HEK293 (cell line): Measurements from ENCODE around the gene TMIGD1.

ENCODE experiments used
- CTCF ChIA-PET: fragments of 350-600 bp; formaldehyde crosslinking; extraction: SDS; loops from one replicate; lab custom pipeline; 2021; ENCODE audit warnings: antibody characterized with exemption; lab: Yijun Ruan, JAX
- POLR2A ChIA-PET: fragments of 300-600 bp; formaldehyde crosslinking; extraction: SDS; loops from one replicate; lab custom pipeline; 2020; ENCODE audit warnings: antibody characterized with exemption, inconsistent platforms; lab: Yijun Ruan, JAX
- H3K27ac ChIP-seq: fragments of 200-500 bp; sonication (Bioruptor generic); 2 replicates; pipeline ENCODE4 v1.5.1; 2014; ENCODE audit warnings: low read depth, low read length, control low read depth, inconsistent platforms; ENCODE audit errors: extremely low read depth
- H3K36me3 ChIP-seq, 2 experiments: fragments of 200-500 bp in 1 of 2; sonication (Bioruptor generic) in 1 of 2; 1 replicate in 1 of 2; 2 replicates in 1 of 2; pipeline ENCODE4 v1.5.1; 2014 to 2017; ENCODE audit warnings: inconsistent platforms in 2 of 2, low read length in 2 of 2; ENCODE audit not compliant: control insufficient read depth in 2 of 2, insufficient read depth in 1 of 2
- H3K4me1 ChIP-seq: fragments of 200-500 bp; sonication (Bioruptor generic); 2 replicates; pipeline ENCODE4 v1.5.1; 2014; ENCODE audit warnings: mild to moderate bottlenecking, low read length, inconsistent platforms; ENCODE audit not compliant: control insufficient read depth, insufficient read depth
- H3K4me3 ChIP-seq: 2 replicates; pipeline ENCODE4 v1.5.1; 2011; ENCODE audit warnings: low read depth, mild to moderate bottlenecking, control low read depth, low read length, moderate library complexity
- H3K9me3 ChIP-seq: fragments of 200-500 bp; sonication (Bioruptor generic); 2 replicates; pipeline ENCODE4 v1.5.1; 2014; ENCODE audit warnings: low read depth, low read length, inconsistent platforms; ENCODE audit not compliant: control insufficient read depth, insufficient read depth
- GLI2 ChIP-seq: fragments of 450-650 bp; formaldehyde crosslinking; IDR thresholded peaks from 2 replicates; pipeline ENCODE4; 2017; ENCODE audit warnings: missing biosample characterization, missing genetic modification characterization, low read depth, borderline replicate concordance
- RBAK ChIP-seq: fragments of 450-650 bp; formaldehyde crosslinking; IDR thresholded peaks from 2 replicates; pipeline ENCODE4 v1.5.1; 2016; ENCODE audit warnings: missing biosample characterization, missing genetic modification characterization
- SETDB1 ChIP-seq: IDR thresholded peaks from one replicate; pipeline ENCODE4 v1.6.1; 2017; ENCODE audit warnings: mild to moderate bottlenecking, low read length, moderate library complexity, mixed read lengths; ENCODE audit not compliant: insufficient read length
- SP2 ChIP-seq: fragments of 450-650 bp; formaldehyde crosslinking; IDR thresholded peaks from 2 replicates; pipeline ENCODE4 v1.5.1; 2016; ENCODE audit warnings: missing biosample characterization, missing genetic modification characterization
- SP7 ChIP-seq: fragments of 450-650 bp; formaldehyde crosslinking; IDR thresholded peaks from 2 replicates; pipeline ENCODE4 v1.5.1; 2016; ENCODE audit warnings: missing biosample characterization, missing genetic modification characterization
- ZBTB20 ChIP-seq: fragments of 450-650 bp; formaldehyde crosslinking; IDR thresholded peaks from 2 replicates; pipeline ENCODE4 v1.5.1; 2016; ENCODE audit warnings: missing biosample characterization, missing genetic modification characterization
- ZBTB21 ChIP-seq: fragments of 450-650 bp; formaldehyde crosslinking; IDR thresholded peaks from 2 replicates; pipeline ENCODE4 v1.5.1; 2017; ENCODE audit warnings: missing biosample characterization, missing genetic modification characterization
- ZFP3 ChIP-seq: fragments of 450-650 bp; formaldehyde crosslinking; IDR thresholded peaks from 2 replicates; pipeline ENCODE4 v1.5.1; 2016; ENCODE audit warnings: low read depth, missing biosample characterization, missing genetic modification characterization
- ZIC2 ChIP-seq: fragments of 450-650 bp; formaldehyde crosslinking; IDR thresholded peaks from 2 replicates; pipeline ENCODE4 v1.5.1; 2016; ENCODE audit warnings: missing biosample characterization, missing genetic modification characterization
- ZNF112 ChIP-seq: fragments of 450-650 bp; formaldehyde crosslinking; IDR thresholded peaks from 2 replicates; pipeline ENCODE4 v1.5.0; 2017; ENCODE audit warnings: missing biosample characterization, missing genetic modification characterization
- ZNF121 ChIP-seq: fragments of 450-650 bp; formaldehyde crosslinking; IDR thresholded peaks from 2 replicates; pipeline ENCODE4 v1.5.1; 2016; ENCODE audit warnings: missing biosample characterization, missing genetic modification characterization
- ZNF140 ChIP-seq: fragments of 450-650 bp; formaldehyde crosslinking; IDR thresholded peaks from 2 replicates; pipeline ENCODE4 v1.5.1; 2016; ENCODE audit warnings: missing biosample characterization, missing genetic modification characterization
- ZNF169 ChIP-seq: fragments of 450-650 bp; formaldehyde crosslinking; IDR thresholded peaks from 2 replicates; pipeline ENCODE4 v1.5.1; 2016; ENCODE audit warnings: missing biosample characterization, missing genetic modification characterization
- ZNF184 ChIP-seq: fragments of 450-650 bp; IDR thresholded peaks from 2 replicates; pipeline ENCODE4 v1.5.1; 2018; ENCODE audit warnings: missing biosample characterization, mild to moderate bottlenecking, missing genetic modification characterization
- ZNF266 ChIP-seq: fragments of 450-650 bp; formaldehyde crosslinking; IDR thresholded peaks from 2 replicates; pipeline ENCODE4 v1.5.1; 2016; ENCODE audit warnings: missing biosample characterization, missing genetic modification characterization, low read depth
- ZNF354C ChIP-seq: fragments of 450-650 bp; formaldehyde crosslinking; IDR thresholded peaks from 2 replicates; pipeline ENCODE4 v1.5.1; 2016; ENCODE audit warnings: missing biosample characterization, missing genetic modification characterization, low read depth, borderline replicate concordance
- ZNF394 ChIP-seq: fragments of 450-650 bp; formaldehyde crosslinking; IDR thresholded peaks from 2 replicates; pipeline ENCODE4 v1.5.1; 2016; ENCODE audit warnings: missing biosample characterization, missing genetic modification characterization, mild to moderate bottlenecking, moderate library complexity, borderline replicate concordance
- ZNF433 ChIP-seq: fragments of 450-650 bp; formaldehyde crosslinking; IDR thresholded peaks from 2 replicates; pipeline ENCODE4 v1.5.1; 2016; ENCODE audit warnings: missing biosample characterization, missing genetic modification characterization, low read depth
- ZNF560 ChIP-seq: fragments of 450-650 bp; formaldehyde crosslinking; IDR thresholded peaks from 2 replicates; pipeline ENCODE4 v1.5.1; 2017; ENCODE audit warnings: missing biosample characterization, missing genetic modification characterization, borderline replicate concordance
- ZNF600 ChIP-seq: fragments of 450-650 bp; formaldehyde crosslinking; IDR thresholded peaks from 2 replicates; pipeline ENCODE4 v1.5.1; 2016; ENCODE audit warnings: missing biosample characterization, missing genetic modification characterization
- ZNF837 ChIP-seq: fragments of 450-650 bp; formaldehyde crosslinking; IDR thresholded peaks from 2 replicates; pipeline ENCODE4 v1.5.1; 2016; ENCODE audit warnings: missing biosample characterization, missing genetic modification characterization
- ZSCAN16 ChIP-seq: fragments of 450-650 bp; formaldehyde crosslinking; IDR thresholded peaks from 2 replicates; pipeline ENCODE4 v1.5.1; 2016; ENCODE audit warnings: missing biosample characterization, missing genetic modification characterization
- ZSCAN23 ChIP-seq: fragments of 450-650 bp; formaldehyde crosslinking; IDR thresholded peaks from 2 replicates; pipeline ENCODE4 v1.5.1; 2016; ENCODE audit warnings: missing biosample characterization, missing genetic modification characterization
- ZXDB ChIP-seq: fragments of 450-650 bp; formaldehyde crosslinking; IDR thresholded peaks from 2 replicates; pipeline ENCODE4 v1.5.1; 2016; ENCODE audit warnings: missing biosample characterization, missing genetic modification characterization
- TF ChIP-seq, protein P1 (sequence below): fragments of 450-650 bp; formaldehyde crosslinking; IDR thresholded peaks from 2 replicates; pipeline ENCODE4 v1.5.1; 2017; ENCODE audit warnings: missing biosample characterization, missing genetic modification characterization
- TF ChIP-seq, protein P2 (sequence below): fragments of 450-650 bp; formaldehyde crosslinking; optimal IDR thresholded peaks from 2 replicates; pipeline ENCODE3; 2016; ENCODE audit warnings: missing biosample characterization, mild to moderate bottlenecking, missing genetic modification characterization
- TF ChIP-seq, protein P3 (sequence below): fragments of 450-650 bp; formaldehyde crosslinking; IDR thresholded peaks from 2 replicates; pipeline ENCODE4 v1.5.1; 2016; ENCODE audit warnings: missing biosample characterization, missing genetic modification characterization

Gene TMIGD1

GRCh38 chr17:30290077-30290476, 43.8 kb downstream of the TMIGD1 start:
- Histone ChIP-seq H3K4me1 (no peaks in the 10 kb centered on the region; the same call in 1 of the 2 replicates), H3K4me3 (no peak overlapping the region; the same call in 1 of the 2 replicates), H3K9me3 (no peaks in the 10 kb centered on the region), H3K36me3 (peaks cover 47 to 49% of the 10 kb centered on the region in 2 experiments), H3K27ac (no peak overlapping the region)
- ChIA-PET POLR2A (interaction anchor here (1.5 kb wide), 1 partner anchor 34 kb away, joined by 3 read pairs; no protein-coding TSS in a partner anchor), CTCF (interaction anchor here (1.4 to 2.7 kb wide), 2 partner anchors 40 to 46 kb away, joined by 5 to 26 read pairs; no protein-coding TSS in a partner anchor)
- TF ChIP-seq ZFP3 (tag by site-specific recombination), result no peak
- no peak for TF ChIP-seq ZNF600 (tag by site-specific recombination)
- TF ChIP-seq, protein P1, sequence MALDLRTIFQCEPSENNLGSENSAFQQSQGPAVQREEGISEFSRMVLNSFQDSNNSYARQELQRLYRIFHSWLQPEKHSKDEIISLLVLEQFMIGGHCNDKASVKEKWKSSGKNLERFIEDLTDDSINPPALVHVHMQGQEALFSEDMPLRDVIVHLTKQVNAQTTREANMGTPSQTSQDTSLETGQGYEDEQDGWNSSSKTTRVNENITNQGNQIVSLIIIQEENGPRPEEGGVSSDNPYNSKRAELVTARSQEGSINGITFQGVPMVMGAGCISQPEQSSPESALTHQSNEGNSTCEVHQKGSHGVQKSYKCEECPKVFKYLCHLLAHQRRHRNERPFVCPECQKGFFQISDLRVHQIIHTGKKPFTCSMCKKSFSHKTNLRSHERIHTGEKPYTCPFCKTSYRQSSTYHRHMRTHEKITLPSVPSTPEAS (tag by site-specific recombination), result no peak
- TF ChIP-seq ZSCAN16 (tag by site-specific recombination), result no peak
- TF ChIP-seq ZXDB (tag by site-specific recombination), result no peak
- TF ChIP-seq ZNF560 (tag by site-specific recombination), result no peak
- TF ChIP-seq SP7 (tag by site-specific recombination), result no peak
- TF ChIP-seq SETDB1, result no peak
- no peak for TF ChIP-seq GLI2 (tag by site-specific recombination)
- no peak for TF ChIP-seq ZNF354C (tag by site-specific recombination)
- TF ChIP-seq ZNF140 (tag by site-specific recombination), result no peak
- no peak for TF ChIP-seq ZNF121 (tag by site-specific recombination)
- no peak for TF ChIP-seq ZBTB20 (tag by site-specific recombination)
- TF ChIP-seq RBAK (tag by site-specific recombination), result no peak

DNA sequence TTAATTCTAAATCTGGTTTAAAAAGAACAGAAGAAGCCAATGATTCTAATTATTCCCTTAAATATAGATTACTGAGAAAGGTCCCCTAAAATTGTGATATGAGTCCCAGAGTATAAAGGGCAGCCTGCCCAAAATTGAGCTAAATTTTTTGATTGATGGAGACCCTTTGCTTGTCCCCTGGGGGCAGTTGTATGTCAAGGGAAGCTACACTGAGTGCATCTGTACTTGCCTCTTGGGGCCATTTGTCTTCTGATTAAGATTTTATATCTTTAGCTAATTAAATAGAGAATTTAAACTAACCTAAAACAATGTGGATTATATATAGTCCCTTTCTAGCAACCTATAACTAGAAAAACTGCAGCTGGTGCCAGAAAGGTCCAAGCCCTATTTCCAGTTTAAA, 54.7 kb downstream of the TMIGD1 start:
- POLR2A ChIA-PET, result no interaction called here
- Histone ChIP-seq H3K36me3 (peaks cover 66 to 87% of the 10 kb centered on the region in 2 experiments), H3K4me1 (no peaks in the 10 kb centered on the region), H3K4me3 (no peak overlapping the region), H3K27ac (no peak overlapping the region), H3K9me3 (no peaks in the 10 kb centered on the region)
- CTCF ChIA-PET, result interaction anchor here (0.6 to 4.6 kb wide), 5 partner anchors 18 to 377 kb away, joined by 3 to 50 read pairs (median 6); no protein-coding TSS in a partner anchor
- TF ChIP-seq, protein P1 (tag by site-specific recombination), result no peak
- TF ChIP-seq ZNF112 (tag by site-specific recombination) (no peak), ZBTB21 (tag by site-specific recombination) (no peak), ZNF266 (tag by site-specific recombination) (no peak), ZNF169 (tag by site-specific recombination) (no peak), ZSCAN23 (tag by site-specific recombination) (no peak), ZNF837 (tag by site-specific recombination) (no peak), ZIC2 (tag by site-specific recombination) (no peak), SP2 (tag by site-specific recombination) (no peak), ZNF394 (no peak), ZNF433 (tag by site-specific recombination) (no peak), ZNF184 (tag by site-specific recombination) (no peak)
- TF ChIP-seq, protein P2, sequence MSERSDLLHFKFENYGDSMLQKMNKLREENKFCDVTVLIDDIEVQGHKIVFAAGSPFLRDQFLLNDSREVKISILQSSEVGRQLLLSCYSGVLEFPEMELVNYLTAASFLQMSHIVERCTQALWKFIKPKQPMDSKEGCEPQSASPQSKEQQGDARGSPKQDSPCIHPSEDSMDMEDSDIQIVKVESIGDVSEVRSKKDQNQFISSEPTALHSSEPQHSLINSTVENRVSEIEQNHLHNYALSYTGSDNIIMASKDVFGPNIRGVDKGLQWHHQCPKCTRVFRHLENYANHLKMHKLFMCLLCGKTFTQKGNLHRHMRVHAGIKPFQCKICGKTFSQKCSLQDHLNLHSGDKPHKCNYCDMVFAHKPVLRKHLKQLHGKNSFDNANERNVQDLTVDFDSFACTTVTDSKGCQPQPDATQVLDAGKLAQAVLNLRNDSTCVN (tag by site-specific recombination), result no peak
- TF ChIP-seq, protein P3, sequence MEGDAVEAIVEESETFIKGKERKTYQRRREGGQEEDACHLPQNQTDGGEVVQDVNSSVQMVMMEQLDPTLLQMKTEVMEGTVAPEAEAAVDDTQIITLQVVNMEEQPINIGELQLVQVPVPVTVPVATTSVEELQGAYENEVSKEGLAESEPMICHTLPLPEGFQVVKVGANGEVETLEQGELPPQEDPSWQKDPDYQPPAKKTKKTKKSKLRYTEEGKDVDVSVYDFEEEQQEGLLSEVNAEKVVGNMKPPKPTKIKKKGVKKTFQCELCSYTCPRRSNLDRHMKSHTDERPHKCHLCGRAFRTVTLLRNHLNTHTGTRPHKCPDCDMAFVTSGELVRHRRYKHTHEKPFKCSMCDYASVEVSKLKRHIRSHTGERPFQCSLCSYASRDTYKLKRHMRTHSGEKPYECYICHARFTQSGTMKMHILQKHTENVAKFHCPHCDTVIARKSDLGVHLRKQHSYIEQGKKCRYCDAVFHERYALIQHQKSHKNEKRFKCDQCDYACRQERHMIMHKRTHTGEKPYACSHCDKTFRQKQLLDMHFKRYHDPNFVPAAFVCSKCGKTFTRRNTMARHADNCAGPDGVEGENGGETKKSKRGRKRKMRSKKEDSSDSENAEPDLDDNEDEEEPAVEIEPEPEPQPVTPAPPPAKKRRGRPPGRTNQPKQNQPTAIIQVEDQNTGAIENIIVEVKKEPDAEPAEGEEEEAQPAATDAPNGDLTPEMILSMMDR, result no peak
